ENCODE measurements around the gene ACTMAP.

DNA sequence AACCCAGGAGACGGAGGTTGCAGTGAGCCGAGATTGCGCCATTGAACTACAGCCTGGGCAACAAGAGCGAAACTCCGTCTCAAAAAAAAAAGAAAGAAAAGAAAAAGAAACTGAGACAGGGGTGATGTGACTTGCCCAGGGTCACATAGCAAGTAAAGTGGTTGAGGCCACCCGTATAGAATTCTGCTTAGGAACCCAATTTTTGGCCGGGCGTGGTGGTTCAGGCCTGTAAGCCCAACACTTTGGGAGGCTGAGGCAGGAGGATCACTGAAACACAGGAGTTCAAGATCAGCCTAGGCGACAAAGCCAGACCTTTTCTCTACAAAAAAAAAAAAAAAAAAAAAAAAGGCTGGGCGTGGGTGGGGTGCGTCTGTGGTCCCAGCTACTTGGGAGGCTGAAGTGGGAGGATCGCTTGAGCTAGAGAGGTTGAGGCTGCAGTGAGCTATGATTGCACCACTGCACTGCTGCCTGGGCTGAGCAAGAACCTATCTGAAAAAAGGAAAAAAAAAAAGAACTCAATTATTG, 2.0 kb upstream of the ACTMAP start:
- TF ChIP-seq EZH2 (IDR thresholded peaks at IDR 0.05; ENCODE audit: low read depth), result no peak
- TF ChIP-seq, protein P1, sequence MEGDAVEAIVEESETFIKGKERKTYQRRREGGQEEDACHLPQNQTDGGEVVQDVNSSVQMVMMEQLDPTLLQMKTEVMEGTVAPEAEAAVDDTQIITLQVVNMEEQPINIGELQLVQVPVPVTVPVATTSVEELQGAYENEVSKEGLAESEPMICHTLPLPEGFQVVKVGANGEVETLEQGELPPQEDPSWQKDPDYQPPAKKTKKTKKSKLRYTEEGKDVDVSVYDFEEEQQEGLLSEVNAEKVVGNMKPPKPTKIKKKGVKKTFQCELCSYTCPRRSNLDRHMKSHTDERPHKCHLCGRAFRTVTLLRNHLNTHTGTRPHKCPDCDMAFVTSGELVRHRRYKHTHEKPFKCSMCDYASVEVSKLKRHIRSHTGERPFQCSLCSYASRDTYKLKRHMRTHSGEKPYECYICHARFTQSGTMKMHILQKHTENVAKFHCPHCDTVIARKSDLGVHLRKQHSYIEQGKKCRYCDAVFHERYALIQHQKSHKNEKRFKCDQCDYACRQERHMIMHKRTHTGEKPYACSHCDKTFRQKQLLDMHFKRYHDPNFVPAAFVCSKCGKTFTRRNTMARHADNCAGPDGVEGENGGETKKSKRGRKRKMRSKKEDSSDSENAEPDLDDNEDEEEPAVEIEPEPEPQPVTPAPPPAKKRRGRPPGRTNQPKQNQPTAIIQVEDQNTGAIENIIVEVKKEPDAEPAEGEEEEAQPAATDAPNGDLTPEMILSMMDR (conservative IDR thresholded peaks at IDR 0.05), result no peak
